SH-SY5Y (cell line): Measurements from ENCODE around the gene TCEAL8.

Experiments used
- GATA2 ChIP-seq: IDR thresholded peaks from 2 replicates; pipeline ENCODE4 v1.6.1; 2011; ENCODE audit warnings: mild to moderate bottlenecking, low read depth, low read length
- GATA3 ChIP-seq: IDR thresholded peaks from 2 replicates; pipeline ENCODE4 v1.6.1; 2011; ENCODE audit warnings: low read depth, mild to moderate bottlenecking, low read length, moderate library complexity

Gene TCEAL8

DNA sequence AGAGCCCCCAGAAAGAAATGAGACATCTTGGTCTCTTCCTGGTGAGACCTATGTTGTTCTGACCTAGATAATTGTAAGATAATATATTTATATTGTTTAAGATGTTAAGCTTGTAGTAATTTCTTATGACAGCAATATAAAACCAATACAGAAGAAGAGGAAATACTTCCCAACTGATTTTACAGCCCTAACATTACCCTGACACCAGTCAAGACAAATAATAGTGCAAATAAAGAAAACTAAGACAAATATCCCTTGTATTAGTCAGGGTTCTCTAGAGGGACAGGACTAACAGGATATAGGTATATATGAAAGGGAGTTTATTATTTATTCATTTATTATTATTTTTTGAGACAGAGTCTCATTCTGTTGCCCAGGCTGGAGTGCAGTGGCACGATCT is 18.7 kb downstream of the TCEAL8 start:
- TF ChIP-seq GATA2 (no peak), GATA3 (no peak)

DNA sequence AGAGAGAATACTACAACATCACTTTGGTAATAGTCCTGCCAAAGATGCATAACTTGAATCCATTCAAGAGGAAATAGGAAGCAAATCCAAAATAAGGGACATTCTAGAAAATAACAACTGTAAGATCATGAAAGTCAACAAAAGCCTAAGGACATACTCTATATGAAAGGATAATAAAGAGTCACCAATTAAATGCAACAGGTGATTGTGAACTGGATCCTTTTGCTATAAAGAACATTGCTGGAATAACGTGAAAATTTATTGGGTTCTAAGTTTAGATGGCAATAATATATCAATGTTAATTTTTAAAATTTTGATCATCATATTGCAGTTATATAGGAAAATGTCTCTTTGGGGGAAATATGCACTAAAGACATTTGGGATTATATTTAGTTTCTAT is 20.1 kb downstream of the TCEAL8 start:
- no peak for TF ChIP-seq GATA3
- no peak for TF ChIP-seq GATA2

DNA sequence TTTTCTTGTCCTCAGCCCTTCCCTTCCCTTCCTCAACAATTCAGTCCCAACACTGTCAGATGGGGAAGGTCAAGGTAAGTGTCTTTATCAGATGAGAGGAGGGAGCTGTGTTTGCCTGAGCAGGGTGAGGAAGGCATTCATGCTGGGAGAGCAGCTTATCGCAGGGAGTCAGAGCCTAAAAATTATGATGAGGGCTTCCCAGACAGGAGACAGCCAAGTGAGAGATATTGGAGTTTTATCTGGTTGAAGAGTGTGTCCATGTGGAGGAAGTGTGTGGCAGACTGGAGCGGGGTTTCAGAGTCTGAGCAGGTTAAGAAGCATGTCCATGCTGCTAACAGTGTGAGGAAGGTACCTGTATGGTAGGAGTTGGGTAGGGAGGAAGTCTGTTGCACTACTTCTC is 21.7 kb downstream of the TCEAL8 start:
- TF ChIP-seq GATA2 (no peak), GATA3 (no peak)

DNA sequence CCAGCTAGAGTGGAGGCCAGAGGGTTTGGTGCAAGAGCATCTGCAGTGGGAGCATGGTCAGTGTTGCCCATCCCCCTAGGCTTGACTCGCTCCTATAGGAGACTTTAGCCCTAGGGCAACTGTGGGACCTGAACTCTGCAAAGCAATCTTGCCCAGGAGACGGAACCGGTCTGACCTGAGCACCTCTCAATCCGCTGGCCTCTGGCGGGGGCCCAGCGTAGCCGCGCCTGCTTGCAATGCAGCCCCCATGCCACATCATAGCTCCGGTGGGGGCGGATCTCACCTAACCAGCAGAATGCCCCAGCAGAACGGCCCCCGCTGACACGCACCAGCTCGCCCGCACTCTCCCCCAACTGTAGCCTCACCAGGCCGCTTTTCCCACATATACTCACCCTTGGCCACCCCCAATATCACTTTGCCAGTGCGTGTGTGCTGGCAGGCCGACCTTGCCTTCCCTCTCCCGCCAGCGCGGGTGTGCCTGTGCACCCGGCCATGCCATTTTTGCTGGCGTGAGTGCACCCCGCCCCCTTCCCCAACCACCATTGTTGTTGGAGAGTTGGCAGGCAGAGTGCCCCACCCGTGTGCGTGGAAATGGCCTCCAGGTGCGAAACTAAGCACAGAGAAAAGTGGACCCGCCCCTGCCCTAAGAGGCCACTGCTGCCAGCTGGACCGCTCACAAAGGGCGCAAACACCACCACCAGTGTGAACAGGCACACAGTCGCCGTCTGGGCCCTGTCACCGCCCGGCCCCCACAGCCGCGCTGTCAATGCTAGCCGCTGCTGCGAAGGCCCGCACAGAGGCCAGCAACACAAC is 34.2 kb downstream of the TCEAL8 start:
- no peak for TF ChIP-seq GATA3
- TF ChIP-seq GATA2: no peak

DNA sequence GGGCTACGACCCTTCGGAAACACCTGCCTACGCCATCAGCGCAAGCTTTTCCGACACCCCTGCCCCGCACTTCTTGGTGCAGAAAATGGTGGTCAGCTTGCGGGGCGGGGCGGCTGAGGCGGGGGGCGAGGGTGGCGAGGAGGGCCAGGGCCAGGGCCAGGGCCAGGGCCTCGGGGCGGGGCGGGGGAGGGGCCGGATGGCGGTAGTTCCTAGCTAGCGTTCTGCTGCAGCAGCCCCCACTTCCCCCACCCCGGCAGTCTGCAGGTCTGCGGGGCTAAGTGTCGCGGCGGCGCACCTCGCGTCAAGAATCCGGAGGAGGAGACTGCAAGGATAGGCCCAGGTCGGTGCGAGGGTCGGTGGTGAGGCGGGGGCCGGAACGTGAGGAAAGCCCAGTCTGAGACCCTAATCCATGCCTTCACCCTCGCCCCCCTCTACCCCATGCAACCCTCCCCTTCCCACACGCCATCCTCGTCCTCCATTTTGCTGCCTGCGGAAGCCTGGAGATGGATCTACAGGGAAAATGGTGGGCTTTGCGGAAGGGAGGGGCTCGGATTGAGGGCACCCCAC is 39.4 kb downstream of the TCEAL8 start:
- TF ChIP-seq GATA3 (no peak), GATA2 (no peak)

DNA sequence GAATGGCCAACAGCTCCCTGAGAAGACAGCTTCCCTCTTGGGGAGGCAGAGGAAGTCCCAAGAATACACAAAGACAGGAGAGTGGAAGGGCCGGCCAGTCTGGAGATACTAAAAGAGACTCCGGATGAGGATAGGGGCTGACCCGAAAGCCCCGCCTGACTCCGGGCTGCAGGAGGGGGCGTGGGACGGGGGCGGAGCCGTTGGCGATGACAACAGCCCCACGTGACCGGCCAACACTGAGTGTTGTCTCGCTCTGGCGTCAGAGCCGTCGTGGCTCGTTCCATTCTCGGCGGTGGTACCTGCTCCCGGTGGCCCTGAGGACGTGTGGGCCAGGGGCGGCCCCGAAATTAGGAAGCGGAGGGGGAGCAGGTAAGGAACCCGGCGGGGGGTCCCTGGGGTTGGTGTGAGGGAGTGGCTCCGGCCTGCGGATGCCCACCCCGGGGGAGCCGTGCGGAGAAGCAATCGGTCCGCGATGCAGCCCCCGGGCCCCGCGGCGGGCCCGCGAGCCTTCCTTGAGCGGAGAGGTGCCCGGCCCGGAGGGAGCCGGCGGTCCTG is 40.0 kb downstream of the TCEAL8 start, which contains the start of gene BEX4:
TSS of gene BEX4 (plus strand) at position 239 of the 555 bp plus-strand sequence. CDS start 1,046 bp downstream, outside the sequence.
- TF ChIP-seq GATA3: no peak
- TF ChIP-seq GATA2: no peak

DNA sequence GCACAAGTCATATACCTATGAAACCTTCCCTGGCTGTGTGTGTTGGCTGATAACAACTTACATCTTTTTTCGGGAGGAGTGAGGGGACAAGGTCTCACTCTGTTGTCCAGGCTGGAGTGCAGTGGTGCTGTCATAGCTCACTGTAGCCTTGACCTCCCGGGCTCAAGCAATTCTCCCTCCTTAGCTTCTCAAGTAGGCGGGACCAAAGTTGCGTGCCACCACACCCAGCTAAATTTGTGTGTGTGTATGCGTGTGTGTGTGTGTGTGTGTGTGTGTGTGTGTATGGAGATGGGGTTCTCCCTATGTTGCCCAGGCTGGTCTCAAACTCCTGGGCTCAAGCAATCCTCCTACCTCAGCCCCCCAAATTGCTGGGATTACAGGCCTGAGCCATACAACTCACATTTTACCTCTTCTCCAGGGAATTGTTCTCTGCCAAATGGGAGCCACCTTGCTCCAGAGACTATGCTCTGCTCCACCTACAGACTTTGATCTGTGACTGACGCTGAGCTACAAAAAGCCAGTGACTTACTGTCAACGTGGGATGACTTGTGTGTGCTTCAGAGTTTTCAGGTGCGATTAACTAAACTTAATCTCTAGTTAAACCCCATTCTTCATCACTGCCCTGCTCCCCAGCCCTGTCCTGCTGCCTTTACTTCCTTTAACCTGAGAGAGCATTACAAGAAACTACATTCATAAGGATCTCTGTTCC is 42.1 kb downstream of the TCEAL8 start:
- TF ChIP-seq GATA2 (no peak), GATA3 (no peak)

DNA sequence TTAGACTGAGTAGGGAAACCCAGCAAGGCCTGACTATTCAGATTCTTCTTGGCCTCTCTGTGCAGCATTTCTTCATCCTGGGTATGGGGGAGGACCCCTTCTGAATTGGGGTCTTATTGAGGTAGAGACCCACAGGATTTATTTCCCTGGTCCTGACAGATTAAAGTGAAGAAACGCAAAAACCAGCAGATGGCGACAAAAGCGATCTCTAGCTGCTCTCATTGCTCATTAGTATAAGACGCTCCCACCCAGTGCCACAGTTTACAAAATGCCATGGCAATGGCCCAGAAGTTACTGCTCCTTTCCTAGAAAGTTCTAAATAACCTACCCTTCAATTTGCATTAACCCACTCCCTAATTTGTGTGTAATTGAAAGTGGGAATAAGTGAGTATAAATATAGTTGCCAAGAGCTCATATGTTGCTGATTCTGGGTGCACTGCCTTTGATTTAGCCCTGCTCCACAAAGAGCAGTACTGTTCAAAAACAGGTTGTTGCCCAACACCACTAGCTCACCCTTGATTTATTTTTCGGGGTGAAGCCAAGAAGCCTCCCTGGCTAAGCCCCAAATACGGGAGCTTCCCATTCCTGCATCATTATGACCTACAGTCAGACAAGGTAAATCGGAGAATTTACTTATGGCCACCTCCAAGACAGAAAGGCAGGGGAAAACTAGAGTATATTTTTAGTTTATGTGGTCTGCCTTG is 43.8 kb downstream of the TCEAL8 start:
- TF ChIP-seq GATA2 (no peak), GATA3 (no peak)

DNA sequence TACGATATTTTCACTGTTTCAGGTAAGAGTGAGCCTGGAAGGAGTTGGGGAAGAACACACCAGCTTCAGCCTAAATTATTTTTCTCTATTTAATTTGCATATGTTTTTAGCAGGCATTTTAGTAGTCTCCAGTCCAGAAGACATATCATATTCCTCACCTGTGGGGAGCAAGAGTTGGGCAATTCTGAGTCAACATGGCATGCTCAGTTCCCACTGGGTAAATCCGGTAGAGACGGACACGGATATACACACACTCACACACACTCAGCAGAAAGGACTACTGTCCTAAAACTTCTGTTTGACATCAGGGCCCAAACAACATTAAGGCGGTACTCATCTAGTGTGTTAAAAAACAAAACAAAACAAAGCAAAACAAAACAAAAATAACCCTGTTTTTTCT is 44.9 kb downstream of the TCEAL8 start:
- TF ChIP-seq GATA3: no peak
- TF ChIP-seq GATA2: no peak
